Calu3 (cell line): ENCODE results near the gene SKP2. TPM values are rescaled to one million over a fixed set of nuclear protein-coding genes. Genes with fewer than 3 reads are reported as not detected.

Experiments used
- BruUV-seq: library from RNA; stranded (reverse); fragments of 400-500 nt; replicated peaks from 2 replicates; lab custom pipeline; 2021; lab: Mats Ljungman, UMichigan
- CTCF ChIA-PET: fragments of 300-600 bp; sonication (Branson Sonifier 250); formaldehyde crosslinking; loops from one replicate; lab custom pipeline; 2022; ENCODE audit warnings: antibody characterized with exemption; lab: Charles Lee
- DNase-seq: peaks from one replicate; pipeline ENCODE4 v3.0.0; 2022
- H3K27ac Mint-ChIP-seq: one replicate; pipeline ENCODE4 v1.8.0; 2022; ENCODE audit warnings: mixed read lengths; ENCODE audit not compliant: unreplicated experiment
- H3K27me3 Mint-ChIP-seq: one replicate; pipeline ENCODE4 v1.8.0; 2022; ENCODE audit warnings: mixed read lengths; ENCODE audit not compliant: unreplicated experiment
- H3K36me3 Mint-ChIP-seq: one replicate; pipeline ENCODE4 v1.8.0; 2022; ENCODE audit warnings: mild to moderate bottlenecking, moderate library complexity, mixed read lengths; ENCODE audit not compliant: insufficient read depth, unreplicated experiment
- H3K4me1 Mint-ChIP-seq: one replicate; pipeline ENCODE4 v1.8.0; 2022; ENCODE audit warnings: mild to moderate bottlenecking, low read depth, mixed read lengths; ENCODE audit not compliant: unreplicated experiment
- H3K4me3 Mint-ChIP-seq: one replicate; pipeline ENCODE4 v1.8.0; 2022; ENCODE audit warnings: mild to moderate bottlenecking, low read depth, moderate library complexity, mixed read lengths; ENCODE audit not compliant: unreplicated experiment
- H3K9me3 Mint-ChIP-seq: one replicate; pipeline ENCODE4 v1.8.0; 2022; ENCODE audit warnings: low read depth, mixed read lengths; ENCODE audit not compliant: unreplicated experiment
- CTCF ChIP-seq: fragments of 200-600 bp; IDR thresholded peaks from one replicate; pipeline ENCODE4 v1.8.0; 2022; ENCODE audit warnings: antibody characterized with exemption; ENCODE audit not compliant: unreplicated experiment
- intact Hi-C: fragments of 100-400 bp; cut with micrococcal nuclease; formaldehyde crosslinking; loops from one replicate; pipeline ENCODE4 v1.10.0; 2022; ENCODE audit not compliant: unreplicated experiment
- total RNA-seq: library from RNA; stranded (reverse); gene quantifications from 2 replicates; pipeline ENCODE4 v1.2.3, GENCODE V29; 2022

SKP2 gene
- total RNA-seq, 1 experiment from 2014 or later: 26.1 TPM

- Mint-ChIP-seq H3K36me3 (no peaks in the 10 kb centered on the region), H3K27ac (no peak overlapping the region), H3K9me3 (peaks cover 2% of the 10 kb centered on the region), H3K4me3 (no peak overlapping the region), H3K27me3 (no peaks in the 10 kb centered on the region), H3K4me1 (no peaks in the 10 kb centered on the region)
- no peak for DNase-seq
- intact Hi-C loops: no loop called here
- no TSS peak for BruUV-seq
- TF ChIP-seq CTCF: no peak
- CTCF ChIA-PET: no interaction called here
Measured at GRCh38 chr5:36136581-36136980, 15.3 kb upstream of the SKP2 start.

- BruUV-seq: no TSS peak
- no peak for TF ChIP-seq CTCF
- DNase-seq: no peak
- H3K36me3 Mint-ChIP-seq: no peaks in the 10 kb centered on the region
- H3K4me1 Mint-ChIP-seq: no peaks in the 10 kb centered on the region
- H3K9me3 Mint-ChIP-seq: peaks cover 2% of the 10 kb centered on the region
- H3K4me3 Mint-ChIP-seq: no peak overlapping the region
- intact Hi-C loops: no loop called here
- H3K27me3 Mint-ChIP-seq: no peaks in the 10 kb centered on the region
- no peak overlapping the region for H3K27ac Mint-ChIP-seq
- CTCF ChIA-PET: no interaction called here
Measured at GRCh38 chr5:36138900-36139683, 12.8 kb upstream of the SKP2 start.

- TF ChIP-seq CTCF: no peak
- H3K27ac Mint-ChIP-seq: no peak overlapping the region
- no peaks in the 10 kb centered on the region for H3K9me3 Mint-ChIP-seq
- intact Hi-C loops: loop anchor here (5.0 kb wide), 1 partner anchor 33 kb away; no protein-coding TSS in a partner anchor
- no peak overlapping the region for H3K4me3 Mint-ChIP-seq
- H3K27me3 Mint-ChIP-seq: no peaks in the 10 kb centered on the region
- peaks cover 1% of the 10 kb centered on the region for H3K36me3 Mint-ChIP-seq
- peaks cover 4% of the 10 kb centered on the region for H3K4me1 Mint-ChIP-seq
- CTCF ChIA-PET: no interaction called here
- no peak for DNase-seq
- BruUV-seq: no TSS peak
Measured at GRCh38 chr5:36145311-36145710, 6.6 kb upstream of the SKP2 start.

DNA sequence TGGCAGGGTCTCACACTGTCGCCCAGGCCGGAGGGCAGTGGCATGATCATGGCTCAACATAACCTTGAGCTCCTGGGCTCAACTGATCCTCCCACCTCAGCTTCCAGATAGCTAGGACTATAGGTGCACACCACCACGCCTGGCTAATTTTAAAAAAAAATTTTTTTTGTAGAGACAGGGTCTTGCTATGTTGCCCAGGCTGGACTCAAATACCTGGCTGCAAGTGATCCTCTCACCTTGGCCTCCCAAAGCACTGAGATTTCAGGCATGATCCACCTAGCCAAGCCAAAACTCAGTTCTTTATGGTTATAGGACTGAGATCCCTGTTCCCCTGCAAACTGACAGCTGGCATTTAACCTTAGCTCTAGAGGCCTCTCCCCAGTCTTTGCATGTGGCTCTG, 5.5 kb upstream of the SKP2 start:
- Mint-ChIP-seq H3K9me3 (no peaks in the 10 kb centered on the region), H3K27me3 (no peaks in the 10 kb centered on the region), H3K4me3 (no peak overlapping the region), H3K36me3 (peaks cover 11% of the 10 kb centered on the region), H3K4me1 (peaks cover 10% of the 10 kb centered on the region), H3K27ac (no peak overlapping the region)
- no peak for DNase-seq
- BruUV-seq: no TSS peak
- intact Hi-C loops: loop anchor here (5.0 kb wide), 1 partner anchor 34 kb away; no protein-coding TSS in a partner anchor
- CTCF ChIA-PET: no interaction called here
- TF ChIP-seq CTCF: no peak
